Activated naive CD4-positive, alpha-beta T cell treated with anti-CD3 and anti-CD28 coated beads, Interleukin-2, amount 50 U/mL, for 16 hours (primary cell): ENCODE measurements around the gene MRPS24.
"Not testable (repeated sequence)": the region's sequence is repeated elsewhere in the genome, so short reads cannot be mapped to it uniquely, and the experiment has no call there.

Source experiments
- DNase-seq: peaks from one replicate; pipeline ENCODE4 v3.0.0-alpha.2; 2020

MRPS24 gene

DNA sequence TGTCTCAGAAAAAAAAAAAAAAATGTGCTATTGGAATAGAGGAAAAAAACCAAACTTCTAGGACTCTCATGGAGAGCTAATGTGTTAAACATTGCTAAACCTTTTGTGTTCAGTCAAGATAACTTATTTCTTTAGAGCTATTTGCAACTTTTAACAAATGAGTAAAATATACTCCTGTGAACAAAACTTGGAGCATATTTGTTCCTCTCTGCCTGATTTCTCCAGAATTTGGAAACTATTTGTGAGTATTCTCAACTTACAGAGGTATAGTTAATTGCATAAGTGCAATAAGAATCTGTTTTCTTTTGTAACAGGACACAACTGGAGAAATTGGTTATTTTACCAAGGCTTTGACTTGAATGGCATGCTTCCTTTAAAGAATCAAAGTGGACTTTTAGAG lies 38.4 kb downstream of the MRPS24 start:
- DNase-seq: not testable (repeated sequence)

DNA sequence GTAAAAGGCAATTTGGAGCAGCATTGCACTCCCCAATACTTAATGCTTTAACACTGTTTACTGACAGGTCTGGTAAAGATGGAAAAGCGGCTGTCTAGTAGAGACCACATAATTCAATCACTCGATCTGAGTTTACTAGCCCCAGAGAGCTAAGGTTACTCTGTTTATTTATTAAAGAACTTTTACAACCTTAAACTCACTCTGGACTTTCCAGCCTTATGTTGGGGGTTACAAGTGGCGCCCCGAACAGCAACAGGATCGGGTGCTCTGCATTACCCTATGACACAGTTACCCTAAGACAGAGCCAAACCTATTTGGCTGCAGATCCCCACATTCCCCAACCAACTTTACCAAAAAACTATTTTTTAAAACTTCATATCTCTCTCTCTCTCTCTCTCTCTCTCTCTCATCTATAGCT lies 43.9 kb downstream of the MRPS24 start:
- DNase-seq: no peak

DNA sequence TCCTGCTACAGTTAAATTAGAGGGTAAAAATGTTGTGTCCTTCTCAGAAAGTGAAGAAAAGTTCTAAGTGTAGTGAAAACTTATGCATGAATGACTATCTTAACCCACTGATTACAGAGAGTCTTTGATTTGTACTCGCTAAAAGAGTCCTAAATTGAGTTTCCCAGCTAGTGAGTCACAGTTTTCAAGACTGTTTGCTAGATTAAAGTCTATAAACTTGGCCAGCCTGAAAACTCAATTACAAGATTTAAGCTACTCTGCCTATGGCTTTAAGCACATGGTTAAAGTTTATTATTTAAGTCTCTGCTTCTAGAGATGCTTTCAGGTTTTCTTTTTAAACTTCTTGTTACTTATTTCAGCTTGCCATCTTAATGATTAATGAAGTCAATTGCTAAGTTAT lies 44.4 kb downstream of the MRPS24 start:
- DNase-seq: no peak

DNA sequence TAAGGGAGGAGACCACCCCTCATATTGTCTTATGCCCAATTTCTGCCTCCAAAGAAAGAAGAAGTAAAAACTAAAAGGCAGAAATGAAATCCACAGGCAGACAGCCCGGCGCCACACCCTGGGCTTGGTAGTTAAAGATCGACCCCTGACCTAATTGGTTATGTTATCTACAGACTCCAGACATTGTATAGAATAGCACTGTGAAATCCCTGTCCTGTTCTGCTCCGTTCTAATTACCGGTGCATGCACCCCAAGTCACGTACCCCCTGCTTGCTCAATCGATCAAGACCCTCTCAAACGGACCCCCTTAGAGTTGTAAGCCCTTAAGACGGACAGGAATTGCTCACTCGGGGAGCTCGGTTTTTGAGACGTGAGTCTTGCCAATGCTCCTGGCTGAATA lies 44.8 kb downstream of the MRPS24 start:
- not testable (repeated sequence) for DNase-seq

DNA sequence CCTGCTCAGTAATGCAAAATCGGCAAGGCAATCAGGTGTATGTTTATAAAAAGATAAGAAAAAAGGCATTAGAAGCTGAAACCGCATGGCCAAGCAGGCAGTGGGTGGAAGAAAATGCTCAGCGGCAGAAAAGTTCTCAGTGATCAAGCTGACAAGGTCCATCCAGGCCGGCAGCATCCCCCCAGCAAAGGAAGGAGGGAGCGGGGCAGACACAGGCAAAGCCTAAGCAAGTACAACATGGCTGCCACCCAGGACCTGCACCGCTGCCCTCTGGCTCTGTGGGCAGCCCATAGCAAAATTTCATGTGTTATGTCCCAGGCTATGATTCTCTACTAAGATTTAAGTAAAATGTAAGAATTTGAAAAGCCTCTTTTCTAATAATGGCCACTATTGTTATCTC lies 45.4 kb downstream of the MRPS24 start:
- no peak for DNase-seq

DNA sequence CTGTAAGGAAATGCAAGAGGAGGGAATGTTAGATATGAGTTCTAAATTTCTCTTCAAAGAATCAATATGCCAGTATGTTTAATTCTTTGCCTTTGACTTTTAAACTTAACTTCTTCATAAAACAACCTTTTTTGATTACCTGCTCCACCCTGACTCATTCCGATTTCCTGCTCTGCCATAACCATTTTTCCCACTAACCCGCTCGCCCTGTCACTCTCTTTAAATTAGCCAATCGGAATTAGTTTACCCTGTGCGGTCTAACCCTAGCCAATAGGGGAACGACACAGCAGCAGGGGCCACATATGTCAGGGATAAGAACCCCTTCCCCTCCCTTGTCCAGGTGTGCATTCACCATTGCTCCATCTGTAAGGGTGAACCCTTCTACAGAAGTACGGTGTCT lies 45.9 kb downstream of the MRPS24 start:
- DNase-seq: not testable (repeated sequence)
